Activated naive CD8-positive, alpha-beta T cell (primary cell): ENCODE measurements around the gene KDM4B.

Experiments
- H3K27ac Mint-ChIP-seq: one replicate; pipeline ENCODE4 v1.8.0; 2021; ENCODE audit warnings: mixed read lengths
- H3K27me3 Mint-ChIP-seq: one replicate; pipeline ENCODE4 v1.8.0; 2021; ENCODE audit warnings: mixed read lengths
- H3K36me3 Mint-ChIP-seq: one replicate; pipeline ENCODE4 v1.8.0; 2021; ENCODE audit warnings: mixed read lengths
- H3K4me1 Mint-ChIP-seq: one replicate; pipeline ENCODE4 v1.8.0; 2021; ENCODE audit warnings: low read depth, mixed read lengths
- H3K4me3 Mint-ChIP-seq: one replicate; pipeline ENCODE4 v1.8.0; 2021; ENCODE audit warnings: mild to moderate bottlenecking, mixed read lengths
- H3K9me3 Mint-ChIP-seq: one replicate; pipeline ENCODE4 v1.8.0; 2021; ENCODE audit warnings: low read depth, mixed read lengths

Gene KDM4B

GRCh38 chr19:5078182-5078581 is 109.3 kb downstream of the KDM4B start:
- Mint-ChIP-seq H3K4me3 (no peak overlapping the region), H3K36me3 (no peaks in the 10 kb centered on the region), H3K9me3 (no peaks in the 10 kb centered on the region), H3K27ac (no peak overlapping the region), H3K4me1 (peaks cover 16% of the 10 kb centered on the region), H3K27me3 (no peaks in the 10 kb centered on the region)

DNA sequence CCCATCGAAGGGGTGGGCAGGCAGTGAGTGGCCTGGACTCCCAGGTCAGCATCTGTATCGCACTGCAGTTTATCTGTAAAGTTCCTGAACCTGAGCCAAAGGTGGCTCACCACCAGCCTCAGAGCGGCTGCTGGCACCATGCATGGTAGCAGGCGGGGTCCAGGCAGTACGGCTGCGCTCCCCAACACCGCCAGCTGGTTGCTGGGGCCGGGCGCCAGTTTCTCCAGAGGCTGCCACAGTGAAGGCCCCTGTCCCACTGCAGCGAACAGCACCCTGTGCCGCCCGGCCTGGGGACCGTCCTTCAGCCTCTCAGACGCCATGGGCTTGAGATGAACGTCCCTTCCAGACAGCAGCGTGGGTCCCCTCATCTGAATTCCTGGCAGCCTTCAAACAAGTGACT is 109.8 kb downstream of the KDM4B start:
- H3K4me3 Mint-ChIP-seq: no peak overlapping the region
- peaks cover 15% of the 10 kb centered on the region for H3K4me1 Mint-ChIP-seq
- no peaks in the 10 kb centered on the region for H3K27me3 Mint-ChIP-seq
- no peak overlapping the region for H3K27ac Mint-ChIP-seq
- no peaks in the 10 kb centered on the region for H3K9me3 Mint-ChIP-seq
- H3K36me3 Mint-ChIP-seq: no peaks in the 10 kb centered on the region

- no peak overlapping the region for H3K27ac Mint-ChIP-seq
- no peaks in the 10 kb centered on the region for H3K9me3 Mint-ChIP-seq
- peaks cover 9% of the 10 kb centered on the region for H3K4me1 Mint-ChIP-seq
- no peaks in the 10 kb centered on the region for H3K36me3 Mint-ChIP-seq
- H3K4me3 Mint-ChIP-seq: no peak overlapping the region
- H3K27me3 Mint-ChIP-seq: no peaks in the 10 kb centered on the region
These were observed 110.3 kb downstream of the KDM4B start for GRCh38 chr19:5079071-5079774.

GRCh38 chr19:5080030-5080654 is 111.2 kb downstream of the KDM4B start:
- no peak overlapping the region for H3K4me3 Mint-ChIP-seq
- H3K4me1 Mint-ChIP-seq: peaks cover 3% of the 10 kb centered on the region
- no peak overlapping the region for H3K27ac Mint-ChIP-seq
- no peaks in the 10 kb centered on the region for H3K9me3 Mint-ChIP-seq
- H3K36me3 Mint-ChIP-seq: no peaks in the 10 kb centered on the region
- no peaks in the 10 kb centered on the region for H3K27me3 Mint-ChIP-seq

GRCh38 chr19:5080809-5081208 is 111.9 kb downstream of the KDM4B start:
- Mint-ChIP-seq H3K4me3 (no peak overlapping the region), H3K36me3 (no peaks in the 10 kb centered on the region), H3K27ac (no peak overlapping the region), H3K9me3 (no peaks in the 10 kb centered on the region), H3K4me1 (no peaks in the 10 kb centered on the region), H3K27me3 (no peaks in the 10 kb centered on the region)

- H3K27me3 Mint-ChIP-seq: no peaks in the 10 kb centered on the region
- no peak overlapping the region for H3K27ac Mint-ChIP-seq
- H3K9me3 Mint-ChIP-seq: no peaks in the 10 kb centered on the region
- H3K4me1 Mint-ChIP-seq: no peaks in the 10 kb centered on the region
- no peak overlapping the region for H3K4me3 Mint-ChIP-seq
- no peaks in the 10 kb centered on the region for H3K36me3 Mint-ChIP-seq
These were observed 112.7 kb downstream of the KDM4B start for GRCh38 chr19:5081443-5082161.

GRCh38 chr19:5083547-5083965 is 114.6 kb downstream of the KDM4B start:
- Mint-ChIP-seq H3K27me3 (no peaks in the 10 kb centered on the region), H3K27ac (no peak overlapping the region), H3K4me1 (no peaks in the 10 kb centered on the region), H3K4me3 (no peak overlapping the region), H3K9me3 (no peaks in the 10 kb centered on the region), H3K36me3 (no peaks in the 10 kb centered on the region)

DNA sequence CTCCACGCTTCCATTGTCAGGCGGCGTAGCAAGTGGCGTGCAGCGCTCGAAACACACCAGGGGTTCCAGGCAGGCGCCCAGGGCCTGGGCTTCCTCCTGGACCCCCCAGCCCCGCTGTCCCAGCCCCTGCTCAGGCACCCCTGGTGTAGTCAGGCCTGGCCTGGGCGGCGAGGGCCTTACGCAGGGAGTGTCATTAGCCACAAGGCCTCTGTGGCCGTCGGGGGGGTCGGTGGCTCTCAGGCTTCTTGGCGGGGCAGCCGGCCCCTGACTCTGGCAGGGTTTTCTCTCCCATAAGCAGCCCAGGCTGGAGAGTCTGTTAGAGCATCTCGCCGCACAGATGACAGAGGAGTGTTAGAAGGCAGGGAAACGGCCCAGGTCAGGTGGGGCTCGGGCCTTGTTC is 116.7 kb downstream of the KDM4B start:
- no peaks in the 10 kb centered on the region for H3K4me1 Mint-ChIP-seq
- H3K27me3 Mint-ChIP-seq: no peaks in the 10 kb centered on the region
- H3K9me3 Mint-ChIP-seq: no peaks in the 10 kb centered on the region
- H3K27ac Mint-ChIP-seq: no peak overlapping the region
- no peak overlapping the region for H3K4me3 Mint-ChIP-seq
- H3K36me3 Mint-ChIP-seq: peaks cover 3% of the 10 kb centered on the region

GRCh38 chr19:5086230-5086629 is 117.3 kb downstream of the KDM4B start:
- no peaks in the 10 kb centered on the region for H3K27me3 Mint-ChIP-seq
- H3K27ac Mint-ChIP-seq: no peak overlapping the region
- H3K9me3 Mint-ChIP-seq: no peaks in the 10 kb centered on the region
- H3K4me3 Mint-ChIP-seq: no peak overlapping the region
- H3K36me3 Mint-ChIP-seq: peaks cover 3% of the 10 kb centered on the region
- H3K4me1 Mint-ChIP-seq: no peaks in the 10 kb centered on the region

DNA sequence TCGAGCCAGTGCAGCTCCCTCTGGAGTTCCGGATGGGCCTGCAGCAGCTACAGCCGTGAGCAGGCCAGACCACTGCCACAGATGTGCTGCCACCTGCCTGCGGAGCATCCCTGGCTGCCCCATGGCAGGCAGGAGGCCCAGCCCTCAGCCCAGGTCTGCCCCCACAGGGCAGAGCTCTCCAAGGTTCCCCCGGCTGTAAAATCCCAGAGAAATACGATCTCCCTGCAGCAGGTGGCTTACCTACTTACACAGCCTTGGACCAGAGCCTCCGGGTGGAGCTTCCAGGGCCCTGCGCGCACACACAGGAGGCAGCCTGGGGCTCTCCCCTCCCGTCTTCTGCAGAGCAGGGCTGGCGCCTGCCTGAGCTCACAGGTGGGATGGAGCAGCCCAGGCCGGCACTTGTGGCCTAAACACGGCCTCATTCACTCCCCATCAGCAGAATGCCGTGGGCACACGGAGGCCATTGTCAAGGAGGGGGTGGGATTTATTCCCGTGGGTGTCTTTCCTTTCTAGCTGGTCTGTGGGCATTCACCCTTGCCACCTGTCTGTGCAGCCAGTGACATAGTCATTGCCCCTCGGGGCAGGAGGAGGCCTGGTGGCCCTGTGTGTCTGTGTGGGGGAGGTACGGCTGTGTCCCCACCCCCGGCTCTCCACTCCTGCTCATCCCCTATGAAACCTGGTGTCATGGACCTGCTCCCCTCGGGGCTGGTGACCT is 118.0 kb downstream of the KDM4B start:
- Mint-ChIP-seq H3K9me3 (no peaks in the 10 kb centered on the region), H3K4me1 (no peaks in the 10 kb centered on the region)

GRCh38 chr19:5089283-5089682 is 120.4 kb downstream of the KDM4B start:
- Mint-ChIP-seq H3K36me3 (peaks cover 3% of the 10 kb centered on the region), H3K9me3 (no peaks in the 10 kb centered on the region), H3K27ac (no peak overlapping the region), H3K4me1 (no peaks in the 10 kb centered on the region), H3K27me3 (no peaks in the 10 kb centered on the region), H3K4me3 (no peak overlapping the region)

More for the DNA sequence above, 118.0 kb downstream of the KDM4B start:
- Mint-ChIP-seq H3K27me3 (no peaks in the 10 kb centered on the region), H3K36me3 (peaks cover 3% of the 10 kb centered on the region), H3K4me3 (no peak overlapping the region), H3K27ac (no peak overlapping the region)

DNA sequence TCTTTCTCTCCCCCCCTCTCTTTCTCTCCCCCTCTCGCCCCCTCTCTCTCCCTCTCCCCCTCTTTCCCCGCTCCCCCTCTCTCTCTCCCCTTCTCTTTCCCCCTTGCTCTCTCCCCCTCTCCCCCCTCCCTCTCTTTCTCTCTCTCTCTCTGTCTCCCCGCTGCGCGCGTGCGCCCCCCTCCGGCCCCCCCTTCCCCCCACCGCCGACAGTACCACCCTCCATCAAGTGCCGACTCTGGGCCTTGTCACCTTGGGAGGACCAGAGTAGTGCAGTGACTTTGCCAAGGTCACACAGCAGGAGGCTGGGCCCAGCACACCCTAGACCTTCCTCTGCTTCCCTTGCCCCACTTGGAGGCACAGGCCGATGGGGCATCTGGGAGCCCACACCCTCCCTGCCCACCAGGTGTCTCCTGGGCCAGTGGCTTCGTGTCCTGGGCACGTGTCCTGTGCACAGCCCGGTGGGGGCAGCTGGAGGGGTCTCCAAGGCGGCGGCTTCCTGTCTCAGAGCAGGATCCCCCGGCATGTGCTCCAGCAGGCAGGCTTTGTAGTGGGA is 121.6 kb downstream of the KDM4B start:
- Mint-ChIP-seq H3K9me3 (no peaks in the 10 kb centered on the region), H3K27ac (no peak overlapping the region), H3K4me1 (no peaks in the 10 kb centered on the region), H3K36me3 (peaks cover 3% of the 10 kb centered on the region), H3K27me3 (no peaks in the 10 kb centered on the region), H3K4me3 (no peak overlapping the region)

GRCh38 chr19:5091018-5091683 is 122.2 kb downstream of the KDM4B start:
- Mint-ChIP-seq H3K36me3 (peaks cover 3% of the 10 kb centered on the region), H3K27me3 (no peaks in the 10 kb centered on the region), H3K4me1 (no peaks in the 10 kb centered on the region)

DNA sequence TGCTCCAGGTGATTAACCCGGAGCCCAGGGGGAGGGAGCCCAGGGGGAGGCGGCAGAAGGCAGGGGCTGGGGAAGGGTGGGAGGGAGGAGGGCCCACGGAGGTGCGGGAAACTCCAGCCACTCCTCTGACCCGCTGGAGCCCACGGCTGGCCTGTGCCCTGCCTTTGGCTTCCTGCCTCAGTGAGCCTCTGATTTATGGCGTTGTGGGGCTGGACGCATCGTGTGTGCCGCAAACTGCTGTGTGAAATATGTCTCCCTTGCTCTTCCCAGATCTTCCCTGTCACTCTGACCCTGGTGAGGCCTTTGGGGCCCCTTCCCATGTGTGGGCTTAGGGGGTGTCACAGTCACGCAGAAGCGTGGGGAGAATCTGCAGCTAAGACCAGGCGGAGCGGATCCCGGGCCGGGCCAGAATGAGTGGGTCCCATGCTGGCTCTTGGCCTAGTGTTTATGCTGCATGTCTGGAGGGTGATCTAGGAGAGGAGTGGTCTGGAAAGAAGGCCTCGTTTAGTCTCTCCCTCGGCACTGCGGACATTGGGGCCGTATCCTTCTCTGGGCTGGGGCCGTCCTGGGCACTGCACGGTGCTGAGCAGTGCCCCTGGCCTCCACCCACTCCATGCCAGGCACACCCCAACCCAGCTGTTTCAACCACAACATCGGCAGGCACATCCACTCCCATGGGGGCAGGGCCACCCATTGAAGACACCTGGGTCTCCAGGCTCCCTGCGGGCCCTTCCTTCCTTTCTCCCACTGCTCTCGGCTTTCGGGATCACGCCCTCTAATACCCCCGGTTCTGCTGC is 123.0 kb downstream of the KDM4B start:
- Mint-ChIP-seq H3K4me1 (no peaks in the 10 kb centered on the region), H3K36me3 (peaks cover 5% of the 10 kb centered on the region), H3K27me3 (no peaks in the 10 kb centered on the region), H3K4me3 (no peak overlapping the region), H3K9me3 (no peaks in the 10 kb centered on the region), H3K27ac (no peak overlapping the region)

More at GRCh38 chr19:5091018-5091683, 122.2 kb downstream of the KDM4B start:
- H3K4me3 Mint-ChIP-seq: no peak overlapping the region
- H3K27ac Mint-ChIP-seq: no peak overlapping the region
- H3K9me3 Mint-ChIP-seq: no peaks in the 10 kb centered on the region
